ENCODE results near the gene TMEM123. TPM values are rescaled to one million over a fixed set of nuclear protein-coding genes. Genes with fewer than 3 reads are reported as not detected.

TMEM123 gene
- polyA plus RNA-seq, 3 donors, result 68.7 to 368 (median 263) TPM

DNA sequence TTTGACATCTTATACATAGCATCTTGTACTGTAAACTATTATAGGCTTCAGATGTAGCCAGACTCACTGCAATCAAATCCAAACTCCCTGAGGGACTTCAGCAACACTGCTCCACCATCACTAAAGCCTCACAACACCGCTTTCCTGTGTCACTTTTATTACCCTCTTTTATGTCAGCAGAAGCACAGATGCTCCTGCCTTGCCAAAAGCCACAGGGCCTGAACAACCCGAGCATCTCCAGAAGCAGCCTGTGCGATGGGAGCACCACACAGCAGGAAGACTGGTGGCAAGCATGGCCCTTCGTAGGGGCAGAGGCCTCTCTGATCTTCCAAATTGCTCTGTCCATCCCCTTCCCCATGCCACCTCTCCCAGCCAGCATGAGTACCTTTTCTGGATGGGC lies 22.9 kb downstream of the TMEM123 start:
- Histone ChIP-seq H3K27ac (ENCODE audit: low read depth in 1 of 2, low read length in 2 of 2) (peak overlapping the region in 1 of 2 donors; percentile 30), H3K4me1 (ENCODE audit: control insufficient read depth in 1 of 2, insufficient read depth in 2 of 2, low read length in 2 of 2) (peaks cover 13 to 27% of the 10 kb centered on the region in 2 donors), H3K4me2 (replicated peaks; ENCODE audit: extremely low read depth, low read length, poor library complexity, severe bottlenecking) (no peak overlapping the region), H3K9ac (ENCODE audit: insufficient read depth, low read length, poor library complexity, severe bottlenecking) (no peak overlapping the region), H4K20me1 (ENCODE audit: insufficient read depth, low read length) (peaks cover 85% of the 10 kb centered on the region), H3K79me2 (ENCODE audit: insufficient read depth, low read length) (peaks cover 74% of the 10 kb centered on the region), H3K9me3 (replicated peaks in 1 of 2; ENCODE audit: control insufficient read depth in 1 of 2, insufficient read depth in 1 of 2, low read length in 2 of 2) (peaks cover 0 to 8% of the 10 kb centered on the region in 2 donors), H3K27me3 (ENCODE audit: control insufficient read depth in 2 of 2, insufficient read depth in 2 of 2, low read length in 2 of 2) (no peaks in the 10 kb centered on the region), H2AFZ (ENCODE audit: insufficient read depth, low read depth, low read length, poor library complexity, severe bottlenecking) (no peak overlapping the region), H3K36me3 (replicated peaks in 1 of 2; ENCODE audit: control insufficient read depth in 1 of 2, insufficient read depth in 2 of 2, low read length in 2 of 2) (peaks cover 0 to 39% of the 10 kb centered on the region in 2 donors), H3K4me3 (replicated peaks in 1 of 3; ENCODE audit: low read depth in 2 of 3, low read length in 3 of 3) (no peak overlapping the region)
- TF ChIP-seq, protein P1, sequence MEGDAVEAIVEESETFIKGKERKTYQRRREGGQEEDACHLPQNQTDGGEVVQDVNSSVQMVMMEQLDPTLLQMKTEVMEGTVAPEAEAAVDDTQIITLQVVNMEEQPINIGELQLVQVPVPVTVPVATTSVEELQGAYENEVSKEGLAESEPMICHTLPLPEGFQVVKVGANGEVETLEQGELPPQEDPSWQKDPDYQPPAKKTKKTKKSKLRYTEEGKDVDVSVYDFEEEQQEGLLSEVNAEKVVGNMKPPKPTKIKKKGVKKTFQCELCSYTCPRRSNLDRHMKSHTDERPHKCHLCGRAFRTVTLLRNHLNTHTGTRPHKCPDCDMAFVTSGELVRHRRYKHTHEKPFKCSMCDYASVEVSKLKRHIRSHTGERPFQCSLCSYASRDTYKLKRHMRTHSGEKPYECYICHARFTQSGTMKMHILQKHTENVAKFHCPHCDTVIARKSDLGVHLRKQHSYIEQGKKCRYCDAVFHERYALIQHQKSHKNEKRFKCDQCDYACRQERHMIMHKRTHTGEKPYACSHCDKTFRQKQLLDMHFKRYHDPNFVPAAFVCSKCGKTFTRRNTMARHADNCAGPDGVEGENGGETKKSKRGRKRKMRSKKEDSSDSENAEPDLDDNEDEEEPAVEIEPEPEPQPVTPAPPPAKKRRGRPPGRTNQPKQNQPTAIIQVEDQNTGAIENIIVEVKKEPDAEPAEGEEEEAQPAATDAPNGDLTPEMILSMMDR (IDR thresholded peaks at IDR 0.05), result no peak
- no peak for DNase-seq
- H3K27me3 Mint-ChIP-seq (ENCODE audit: low read depth in 3 of 3), result peaks cover 0 to 2% (median 0%) of the 10 kb centered on the region in 3 donors
- no peak overlapping the region for H3K4me3 Mint-ChIP-seq
- peaks cover 39 to 51% of the 10 kb centered on the region in 2 donors for H3K36me3 Mint-ChIP-seq
- H3K4me1 Mint-ChIP-seq, result peaks cover 39% of the 10 kb centered on the region
- H3K9me3 Mint-ChIP-seq, result peaks cover 2 to 17% (median 11%) of the 10 kb centered on the region in 7 donors
- peak overlapping the region in 4 of 7 donors; percentile 2 to 43 (median 22) for H3K27ac Mint-ChIP-seq
- 91% methylated on average over 4 of the region's 4 CpGs for WGBS (ENCODE audit: insufficient coverage)
- intact Hi-C loops (cut with micrococcal nuclease), result no loop called here

DNA sequence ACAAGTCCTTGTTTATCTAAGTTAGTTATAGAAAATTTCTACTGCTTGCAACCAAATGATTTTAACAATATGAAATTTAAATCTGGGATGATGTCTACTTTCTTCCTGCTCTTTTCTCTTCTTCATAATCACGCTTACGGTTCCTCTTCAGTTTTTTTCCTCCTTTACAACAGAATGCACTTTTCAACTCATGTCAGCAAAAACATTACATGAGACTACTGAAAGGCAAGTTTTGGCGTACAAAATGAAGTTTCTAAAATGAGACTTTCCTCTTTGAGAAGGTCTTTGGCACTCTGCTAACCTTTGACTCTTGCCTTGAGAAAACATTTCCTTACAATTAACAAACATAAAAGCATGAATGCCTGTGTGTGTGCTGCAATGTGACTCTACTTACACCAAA lies 23.3 kb downstream of the TMEM123 start:
- Mint-ChIP-seq H3K36me3 (peaks cover 35 to 50% of the 10 kb centered on the region in 2 donors), H3K27ac (peak overlapping the region in 4 of 7 donors; percentile 0 to 35 (median 2)), H3K27me3 (ENCODE audit: low read depth in 3 of 3) (peaks cover 0 to 2% (median 0%) of the 10 kb centered on the region in 3 donors), H3K4me1 (peaks cover 39% of the 10 kb centered on the region), H3K9me3 (peaks cover 2 to 14% (median 11%) of the 10 kb centered on the region in 7 donors), H3K4me3 (no peak overlapping the region)
- WGBS (ENCODE audit: insufficient coverage), result 60% methylated on average over 1 of the region's 3 CpGs
- Histone ChIP-seq H4K20me1 (ENCODE audit: insufficient read depth, low read length) (peaks cover 85% of the 10 kb centered on the region), H3K4me1 (ENCODE audit: control insufficient read depth in 1 of 2, insufficient read depth in 2 of 2, low read length in 2 of 2) (peaks cover 13 to 27% of the 10 kb centered on the region in 2 donors), H3K4me2 (replicated peaks; ENCODE audit: extremely low read depth, low read length, poor library complexity, severe bottlenecking) (no peak overlapping the region), H3K79me2 (ENCODE audit: insufficient read depth, low read length) (peaks cover 74% of the 10 kb centered on the region), H3K9me3 (replicated peaks in 1 of 2; ENCODE audit: control insufficient read depth in 1 of 2, insufficient read depth in 1 of 2, low read length in 2 of 2) (peaks cover 0 to 8% of the 10 kb centered on the region in 2 donors), H3K36me3 (replicated peaks in 1 of 2; ENCODE audit: control insufficient read depth in 1 of 2, insufficient read depth in 2 of 2, low read length in 2 of 2) (peaks cover 0 to 39% of the 10 kb centered on the region in 2 donors), H3K27me3 (ENCODE audit: control insufficient read depth in 2 of 2, insufficient read depth in 2 of 2, low read length in 2 of 2) (no peaks in the 10 kb centered on the region), H2AFZ (ENCODE audit: insufficient read depth, low read depth, low read length, poor library complexity, severe bottlenecking) (no peak overlapping the region), H3K27ac (ENCODE audit: low read depth in 1 of 2, low read length in 2 of 2) (peak overlapping the region in 1 of 2 donors; percentile 1), H3K4me3 (replicated peaks in 1 of 3; ENCODE audit: low read depth in 2 of 3, low read length in 3 of 3) (no peak overlapping the region), H3K9ac (ENCODE audit: insufficient read depth, low read length, poor library complexity, severe bottlenecking) (no peak overlapping the region)
- DNase-seq, result no peak
- intact Hi-C loops (cut with micrococcal nuclease), result no loop called here
- TF ChIP-seq, protein P1 (IDR thresholded peaks at IDR 0.05), result no peak

All from CD14-positive monocyte (primary cell).